NCI-H2196 treated with DMSO at 0.1 percent for 48 hours (cell line): ENCODE data around the gene CD27.
"Not testable (repeated sequence)": the region's sequence is repeated elsewhere in the genome, so short reads cannot be mapped to it uniquely, and the experiment has no call there.

Source experiments
- DNase-seq: peaks from one replicate; lab custom pipeline; 2025; ENCODE audit not compliant: unreplicated experiment; lab: John Stamatoyannopoulos, UW

CD27 gene

DNA sequence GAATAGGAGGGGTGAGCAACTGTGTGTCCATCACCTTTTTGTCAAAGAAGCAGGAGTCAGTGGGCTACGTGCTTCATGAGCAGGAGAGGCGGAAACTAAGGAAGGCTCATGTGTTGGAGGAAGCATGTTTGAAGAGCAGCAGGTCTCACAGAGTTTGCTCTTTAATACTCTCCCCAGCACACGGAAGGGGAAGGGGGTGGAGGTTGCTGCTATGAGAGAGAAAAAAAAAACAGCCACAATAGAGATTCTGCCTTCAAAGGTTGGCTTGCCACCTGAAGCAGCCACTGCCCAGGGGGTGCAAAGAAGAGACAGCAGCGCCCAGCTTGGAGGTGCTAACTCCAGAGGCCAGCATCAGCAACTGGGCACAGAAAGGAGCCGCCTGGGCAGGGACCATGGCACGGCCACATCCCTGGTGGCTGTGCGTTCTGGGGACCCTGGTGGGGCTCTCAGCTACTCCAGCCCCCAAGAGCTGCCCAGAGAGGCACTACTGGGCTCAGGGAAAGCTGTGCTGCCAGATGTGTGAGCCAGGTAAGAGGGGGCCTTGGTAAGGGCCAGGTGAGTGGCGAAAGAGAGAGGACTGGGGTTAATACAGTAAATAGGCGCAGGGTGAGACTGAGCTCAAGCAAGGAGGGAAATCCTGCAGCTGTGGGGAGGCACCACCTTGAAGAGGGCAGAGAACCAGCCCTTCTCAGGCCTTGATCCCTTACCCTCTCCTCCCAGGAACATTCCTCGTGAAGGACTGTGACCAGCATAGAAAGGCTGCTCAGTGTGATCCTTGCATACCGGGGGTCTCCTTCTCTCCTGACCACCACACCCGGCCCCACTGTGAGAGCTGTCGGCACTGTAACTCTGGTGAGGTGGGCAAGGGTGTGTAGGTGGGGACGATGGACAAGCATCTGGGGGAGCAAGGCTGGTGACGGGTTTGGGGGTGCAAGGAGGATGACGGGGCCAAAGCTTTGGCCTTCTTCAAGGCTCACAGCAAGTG, at the start of gene CD27:
Gene CD27, plus strand, starts transcription at position 252 of the 985 bp plus-strand sequence. Its CDS starts 141 bp downstream, at position 393.
- no peak for DNase-seq

DNA sequence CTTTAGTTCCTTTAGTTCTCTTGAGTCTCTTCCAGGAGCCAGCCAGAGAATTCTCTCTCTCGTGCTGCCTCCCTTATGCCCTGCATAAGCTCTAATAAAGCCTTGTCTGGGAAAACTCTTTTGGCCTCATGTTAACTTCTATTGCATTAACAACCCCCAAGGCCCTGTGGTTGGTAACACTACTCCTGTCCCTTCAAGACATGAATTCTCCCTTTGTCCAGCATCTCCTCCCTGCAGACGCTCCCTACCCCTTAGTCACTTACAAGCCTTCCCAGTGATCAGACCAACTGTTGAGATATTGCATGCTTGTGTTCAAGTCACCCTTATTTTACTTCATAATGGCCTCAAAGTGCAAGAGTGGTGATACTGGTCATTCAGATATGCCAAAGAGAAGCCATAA, 48.7 kb upstream of the CD27 start:
- no peak for DNase-seq

GRCh38 chr12:6399884-6400644, 44.7 kb upstream of the CD27 start:
- DNase-seq = no peak

GRCh38 chr12:6404390-6404789, 40.4 kb upstream of the CD27 start:
- DNase-seq = no peak

GRCh38 chr12:6405963-6406362, 38.8 kb upstream of the CD27 start:
- no peak for DNase-seq

- no peak for DNase-seq
Measured at GRCh38 chr12:6407236-6407954, 37.4 kb upstream of the CD27 start.

DNA sequence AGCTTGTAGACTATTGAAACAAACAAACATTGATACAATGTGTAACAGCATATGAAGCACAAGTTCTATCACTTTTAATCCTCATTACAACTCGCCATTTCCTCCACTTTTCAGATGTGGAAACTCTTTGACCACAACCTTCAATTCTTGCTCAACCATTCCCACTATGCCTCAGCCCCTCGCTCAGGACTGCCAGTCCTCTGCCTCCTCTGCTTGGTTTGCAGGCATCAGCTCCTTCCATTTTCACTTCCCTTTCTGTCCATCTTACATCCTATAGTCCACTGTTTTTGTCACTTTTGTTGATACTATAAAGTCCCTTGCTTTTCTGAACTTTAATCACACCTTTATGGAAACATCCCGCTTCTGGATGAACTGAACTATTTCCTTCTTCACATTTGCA, 28.2 kb upstream of the CD27 start:
- DNase-seq = no peak

DNA sequence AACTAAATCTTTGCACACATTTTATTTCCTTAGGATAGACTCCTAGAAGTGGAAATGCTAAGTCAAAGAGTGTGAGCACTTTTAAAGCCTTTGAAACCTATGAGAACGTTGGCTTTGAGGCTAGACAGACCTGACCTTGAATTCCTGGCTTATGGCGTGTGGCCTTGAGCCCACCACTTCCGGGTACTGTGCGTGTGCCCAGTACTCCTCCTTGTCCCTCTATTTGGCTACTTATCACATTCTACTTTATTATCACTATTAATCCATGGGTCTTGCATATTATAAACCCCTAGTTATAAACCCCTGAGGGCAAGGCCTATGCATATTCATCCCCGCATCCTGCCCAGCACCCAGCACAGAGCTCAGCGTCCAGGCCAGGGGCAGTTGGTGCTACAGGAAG, 26.0 kb upstream of the CD27 start:
- no peak for DNase-seq

DNA sequence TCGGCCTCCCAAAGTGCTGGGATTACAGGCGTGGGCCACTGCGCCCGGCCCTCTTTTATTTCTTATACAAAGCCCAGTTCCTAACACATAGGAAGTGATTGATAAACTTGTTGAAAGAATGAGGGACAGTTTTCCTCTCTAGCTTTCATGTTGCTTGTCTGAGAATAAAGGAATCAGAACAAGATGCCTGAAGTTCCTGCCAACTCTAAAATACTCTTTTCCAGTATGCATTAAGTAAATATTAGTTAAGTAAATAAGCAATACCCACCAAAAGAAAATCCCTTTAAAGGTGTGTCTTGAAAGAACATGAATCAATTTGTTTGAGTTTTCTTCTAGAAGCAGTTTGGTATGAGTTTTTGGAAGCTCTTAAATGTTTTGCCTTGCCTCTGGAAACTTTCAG, 24.4 kb upstream of the CD27 start:
- no peak for DNase-seq

DNA sequence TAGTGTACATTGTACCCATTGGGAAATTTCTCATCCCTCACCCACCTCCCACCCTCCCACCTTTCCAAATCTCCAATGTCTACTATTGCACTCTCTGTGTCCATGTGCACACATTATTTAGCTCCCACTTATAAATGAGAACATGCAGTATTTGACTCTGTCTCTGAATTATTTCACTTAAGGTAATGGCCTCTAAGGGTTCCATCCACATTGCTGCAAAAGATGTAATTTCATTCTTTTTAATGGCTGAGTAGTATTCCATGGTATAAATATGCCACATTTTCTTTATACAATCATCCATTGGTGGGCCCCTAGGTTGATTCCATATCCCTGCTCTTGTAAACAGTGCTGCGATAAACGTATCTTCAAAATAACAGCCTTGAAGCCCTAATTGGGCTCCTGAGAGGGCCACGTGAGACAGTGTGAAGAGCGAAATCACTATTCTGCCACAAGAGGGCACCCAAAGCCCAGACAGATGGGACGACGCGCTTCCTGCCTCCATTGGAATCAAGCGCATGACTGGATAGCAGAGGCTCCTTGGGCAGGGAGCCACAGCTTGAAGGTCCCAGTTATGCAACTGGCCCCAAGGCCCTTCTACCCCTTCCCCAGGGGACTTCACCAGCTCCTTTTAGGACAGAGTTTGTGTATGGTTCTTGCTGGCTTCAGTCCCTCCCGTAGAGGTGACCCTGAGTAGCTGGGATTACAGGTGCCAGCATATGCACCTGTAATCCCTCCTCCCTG, 21.3 kb upstream of the CD27 start:
- DNase-seq = peak; percentile 46

DNA sequence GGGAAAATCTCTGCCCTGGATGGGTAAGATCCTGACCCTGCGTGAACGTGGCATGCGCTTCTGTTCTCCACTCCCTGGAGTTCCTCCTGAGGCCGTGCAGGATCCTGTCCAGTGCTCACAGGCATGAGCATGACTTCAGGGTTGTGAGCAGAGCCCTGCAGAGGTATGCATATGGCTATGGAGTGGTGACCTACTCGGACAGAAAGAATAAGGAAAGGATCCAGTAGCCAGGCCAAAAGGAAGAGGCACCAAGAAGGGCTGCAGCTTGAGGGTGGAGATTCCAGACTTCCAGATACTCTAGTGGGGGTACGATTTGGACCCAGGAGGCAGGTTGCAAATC, 20.8 kb upstream of the CD27 start:
- DNase-seq = no peak

DNA sequence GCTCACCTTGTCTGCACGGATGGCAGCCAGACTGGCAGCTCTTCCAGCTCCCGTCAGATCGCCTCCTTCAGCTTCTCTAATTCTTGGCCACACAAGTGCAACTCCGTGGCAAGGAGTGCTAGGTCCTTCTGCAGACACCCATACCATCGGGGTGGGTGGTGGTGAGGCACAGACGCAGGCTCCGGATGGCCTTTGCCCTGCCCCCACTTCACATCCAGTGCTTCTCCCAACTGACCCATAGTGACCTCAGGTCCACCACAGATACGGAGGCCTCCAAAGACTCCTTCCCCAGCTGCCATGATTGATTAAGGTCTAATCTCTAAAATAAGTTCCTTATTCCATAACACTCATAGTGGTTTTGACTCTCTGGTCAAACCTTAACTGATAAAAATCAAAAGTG, 19.9 kb upstream of the CD27 start:
- DNase-seq = no peak

- no peak for DNase-seq
Measured at GRCh38 chr12:6425590-6426531, 18.9 kb upstream of the CD27 start.

GRCh38 chr12:6426882-6427671, 17.7 kb upstream of the CD27 start:
- DNase-seq = no peak

DNA sequence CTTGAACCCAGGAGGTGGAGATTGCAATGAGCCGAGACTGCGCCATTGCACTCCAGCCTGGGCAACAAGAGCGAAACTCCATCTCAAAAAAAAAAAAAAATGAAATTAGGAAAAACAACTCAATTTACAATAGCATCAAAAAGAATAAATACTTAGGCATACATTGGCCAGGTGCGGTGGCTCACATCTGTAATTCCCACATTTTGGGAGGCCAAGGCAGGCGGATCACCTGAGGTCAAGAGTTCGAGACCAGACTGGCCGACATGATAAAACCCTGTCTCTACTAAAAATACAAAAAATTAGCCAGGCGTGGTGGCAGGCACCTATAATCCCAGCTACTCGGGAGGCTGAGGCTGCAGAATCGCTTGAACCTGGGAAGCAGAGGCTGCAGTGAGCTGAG, 17.0 kb upstream of the CD27 start:
- DNase-seq = not testable (repeated sequence)

DNA sequence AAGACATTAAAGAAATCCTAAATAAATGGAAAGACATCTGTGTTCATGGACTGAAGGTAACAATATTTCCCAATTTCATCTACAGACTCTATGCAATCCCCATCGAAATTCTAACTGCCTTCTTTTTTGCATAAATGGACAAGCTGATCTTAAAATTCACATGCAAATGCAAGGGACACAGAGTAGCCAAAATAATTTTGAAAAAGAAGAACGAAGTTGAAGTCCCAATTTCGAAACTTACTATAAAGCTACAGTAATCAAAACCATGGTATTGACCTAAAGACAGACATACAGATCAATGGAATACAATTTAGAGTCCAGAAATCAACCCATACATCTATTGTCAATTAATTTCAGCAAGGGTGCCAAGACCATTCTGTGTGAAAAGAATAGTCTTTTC, 16.4 kb upstream of the CD27 start:
- no peak for DNase-seq

- no peak for DNase-seq
Measured at GRCh38 chr12:6430124-6430989, 14.4 kb upstream of the CD27 start.

GRCh38 chr12:6432991-6433390, 11.8 kb upstream of the CD27 start:
- DNase-seq = no peak
